ENCODE results near the gene WDFY3.

The WDFY3 gene, protein sequence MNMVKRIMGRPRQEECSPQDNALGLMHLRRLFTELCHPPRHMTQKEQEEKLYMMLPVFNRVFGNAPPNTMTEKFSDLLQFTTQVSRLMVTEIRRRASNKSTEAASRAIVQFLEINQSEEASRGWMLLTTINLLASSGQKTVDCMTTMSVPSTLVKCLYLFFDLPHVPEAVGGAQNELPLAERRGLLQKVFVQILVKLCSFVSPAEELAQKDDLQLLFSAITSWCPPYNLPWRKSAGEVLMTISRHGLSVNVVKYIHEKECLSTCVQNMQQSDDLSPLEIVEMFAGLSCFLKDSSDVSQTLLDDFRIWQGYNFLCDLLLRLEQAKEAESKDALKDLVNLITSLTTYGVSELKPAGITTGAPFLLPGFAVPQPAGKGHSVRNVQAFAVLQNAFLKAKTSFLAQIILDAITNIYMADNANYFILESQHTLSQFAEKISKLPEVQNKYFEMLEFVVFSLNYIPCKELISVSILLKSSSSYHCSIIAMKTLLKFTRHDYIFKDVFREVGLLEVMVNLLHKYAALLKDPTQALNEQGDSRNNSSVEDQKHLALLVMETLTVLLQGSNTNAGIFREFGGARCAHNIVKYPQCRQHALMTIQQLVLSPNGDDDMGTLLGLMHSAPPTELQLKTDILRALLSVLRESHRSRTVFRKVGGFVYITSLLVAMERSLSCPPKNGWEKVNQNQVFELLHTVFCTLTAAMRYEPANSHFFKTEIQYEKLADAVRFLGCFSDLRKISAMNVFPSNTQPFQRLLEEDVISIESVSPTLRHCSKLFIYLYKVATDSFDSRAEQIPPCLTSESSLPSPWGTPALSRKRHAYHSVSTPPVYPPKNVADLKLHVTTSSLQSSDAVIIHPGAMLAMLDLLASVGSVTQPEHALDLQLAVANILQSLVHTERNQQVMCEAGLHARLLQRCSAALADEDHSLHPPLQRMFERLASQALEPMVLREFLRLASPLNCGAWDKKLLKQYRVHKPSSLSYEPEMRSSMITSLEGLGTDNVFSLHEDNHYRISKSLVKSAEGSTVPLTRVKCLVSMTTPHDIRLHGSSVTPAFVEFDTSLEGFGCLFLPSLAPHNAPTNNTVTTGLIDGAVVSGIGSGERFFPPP (N-terminal part only)

DNA sequence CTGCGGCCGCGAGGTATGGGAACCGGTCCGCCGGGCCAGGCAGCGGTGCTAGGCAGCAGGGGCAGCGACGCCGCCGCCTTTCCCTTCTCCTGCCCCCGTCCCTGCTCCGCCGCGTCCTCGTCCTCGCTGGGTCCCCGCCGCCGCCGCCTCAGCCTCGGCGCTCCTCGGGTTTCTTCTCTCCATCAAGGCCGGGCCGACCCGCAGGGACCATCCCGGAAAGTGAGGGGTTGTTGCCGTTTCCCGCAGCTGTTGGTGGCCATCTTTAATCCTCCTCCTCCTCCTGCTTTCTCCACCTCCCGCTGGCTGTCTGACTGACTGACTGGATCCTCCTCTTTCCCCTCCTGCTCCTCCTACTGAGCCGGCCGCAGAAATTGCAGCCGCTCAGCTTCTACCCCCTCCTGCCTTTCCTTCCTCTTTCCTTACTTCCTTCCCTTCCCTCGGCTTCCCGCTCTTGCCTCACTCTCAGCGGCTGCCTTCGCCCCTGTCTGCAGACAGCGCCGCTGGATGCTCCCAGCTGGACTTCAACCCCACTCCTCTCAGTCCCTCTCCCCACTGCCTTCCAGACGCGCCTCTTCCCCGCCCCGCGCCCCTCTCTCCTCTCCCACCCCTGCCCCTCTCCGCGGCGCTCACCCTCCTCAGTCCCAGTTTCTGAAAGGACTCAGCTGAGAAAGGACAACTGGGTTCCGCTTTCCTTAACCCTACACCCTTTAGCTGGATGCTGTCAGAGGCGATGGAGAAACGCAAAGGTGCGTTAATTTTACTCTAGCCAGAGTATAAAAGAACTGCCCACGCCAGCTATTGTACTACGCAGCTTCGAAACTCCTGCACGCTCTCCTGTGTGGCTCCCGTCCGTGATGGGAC, at the start of gene WDFY3:
Gene WDFY3, minus strand, starts transcription at position 309 of the 861 bp plus-strand sequence. CDS start 106,099 bp downstream, outside the sequence.
- Mint-ChIP-seq H3K27ac (no peak within 1 kb of the TSS), H3K27me3 (peaks cover 32% of the 10 kb centered on the region), H3K4me1 (peaks cover 11% of the 10 kb centered on the region), H3K36me3 (no peaks in the 10 kb centered on the region), H3K9me3 (peaks cover 4% of the 10 kb centered on the region), H3K4me3 (peak within 1 kb of the TSS; percentile 81)

DNA sequence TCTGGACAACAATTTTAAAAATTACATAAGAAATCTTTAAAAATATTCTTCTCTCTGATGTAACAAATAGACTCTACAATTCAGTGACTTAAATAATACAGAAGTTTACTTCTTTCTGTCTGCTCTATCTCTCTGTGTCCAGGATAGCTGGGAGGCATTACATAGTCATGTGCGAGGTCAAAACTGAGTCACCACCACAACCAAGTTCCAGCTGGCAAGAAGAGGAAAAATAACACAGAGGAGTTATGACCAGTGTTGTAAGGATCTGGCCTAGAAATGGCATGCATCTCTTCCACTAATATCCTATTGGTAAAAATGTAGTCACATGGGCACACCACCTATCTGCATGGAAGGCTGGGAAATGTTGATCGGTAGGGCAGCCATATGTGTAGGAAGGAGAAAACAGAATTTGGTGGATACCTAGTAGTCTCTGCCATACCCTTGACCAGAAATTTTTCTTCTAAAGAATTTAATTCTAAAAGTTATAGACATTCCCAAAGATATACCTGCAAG, 39.4 kb upstream of the WDFY3 start:
- Mint-ChIP-seq H3K4me1 (no peaks in the 10 kb centered on the region), H3K27ac (no peak overlapping the region), H3K36me3 (no peaks in the 10 kb centered on the region), H3K4me3 (no peak overlapping the region), H3K9me3 (peaks cover 4% of the 10 kb centered on the region), H3K27me3 (no peaks in the 10 kb centered on the region)

DNA sequence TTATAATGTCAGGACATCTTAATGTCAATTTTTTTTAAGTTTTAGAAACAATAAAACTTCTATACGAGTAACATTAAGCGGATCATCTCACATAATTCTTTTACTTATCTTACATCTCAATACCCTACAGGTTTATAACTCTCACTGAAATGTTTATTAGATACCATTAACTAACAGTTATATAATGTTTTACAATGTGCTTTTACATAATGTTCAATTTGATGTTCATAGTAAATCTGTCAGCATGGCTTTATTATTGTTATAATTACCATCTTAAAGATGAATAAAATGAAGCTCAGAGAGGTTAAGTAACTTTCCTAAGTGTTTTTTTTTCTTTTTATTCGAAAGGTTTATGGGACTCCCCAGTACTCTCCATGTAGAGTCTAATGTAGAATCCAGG, 33.9 kb upstream of the WDFY3 start:
- H3K27me3 Mint-ChIP-seq = no peaks in the 10 kb centered on the region
- H3K27ac Mint-ChIP-seq = no peak overlapping the region
- no peaks in the 10 kb centered on the region for H3K36me3 Mint-ChIP-seq
- H3K4me1 Mint-ChIP-seq = no peaks in the 10 kb centered on the region
- no peaks in the 10 kb centered on the region for H3K9me3 Mint-ChIP-seq
- no peak overlapping the region for H3K4me3 Mint-ChIP-seq

DNA sequence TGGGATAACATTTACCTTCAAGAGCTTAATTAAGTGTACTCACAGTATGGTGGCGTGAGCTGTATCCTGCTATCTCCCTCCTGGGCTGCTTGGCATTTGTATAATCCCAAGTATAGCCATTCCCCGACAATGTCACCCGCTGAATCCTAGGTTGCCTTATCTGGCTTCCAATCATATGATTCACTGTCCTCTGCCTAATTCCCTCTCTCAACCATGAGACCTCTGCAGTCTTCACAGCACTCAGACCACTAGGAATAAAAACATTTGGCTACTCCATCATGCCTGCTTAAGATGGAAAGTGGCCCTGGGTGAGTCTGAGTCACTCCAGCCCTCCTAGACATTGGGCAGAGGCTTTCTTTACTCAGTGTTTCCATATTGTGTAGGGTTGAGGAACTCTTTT, 28.9 kb upstream of the WDFY3 start:
- Mint-ChIP-seq H3K4me1 (no peaks in the 10 kb centered on the region), H3K27ac (no peak overlapping the region), H3K36me3 (no peaks in the 10 kb centered on the region), H3K27me3 (no peaks in the 10 kb centered on the region), H3K9me3 (no peaks in the 10 kb centered on the region), H3K4me3 (no peak overlapping the region)

DNA sequence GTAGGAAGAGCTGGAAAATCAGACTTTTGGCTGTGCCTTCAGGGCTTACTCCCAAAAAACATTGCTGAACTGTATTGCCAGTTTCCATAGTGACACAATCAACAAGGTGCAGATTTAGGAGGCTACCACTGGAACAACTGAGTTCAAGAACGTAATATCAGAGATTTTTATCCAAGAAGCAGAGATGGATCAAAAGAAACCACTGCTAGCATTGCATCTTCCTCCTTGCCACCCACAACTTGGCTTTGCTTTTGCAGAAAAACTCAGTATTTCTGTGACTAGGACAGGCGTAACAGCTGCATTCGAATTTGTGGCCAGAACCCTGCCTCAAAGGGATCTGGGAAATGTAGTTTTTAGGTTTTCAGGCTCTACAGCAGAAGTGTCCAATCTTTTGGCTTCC, 27.8 kb upstream of the WDFY3 start:
- Mint-ChIP-seq H3K9me3 (no peaks in the 10 kb centered on the region), H3K27me3 (no peaks in the 10 kb centered on the region), H3K36me3 (no peaks in the 10 kb centered on the region), H3K27ac (no peak overlapping the region), H3K4me1 (no peaks in the 10 kb centered on the region), H3K4me3 (no peak overlapping the region)

DNA sequence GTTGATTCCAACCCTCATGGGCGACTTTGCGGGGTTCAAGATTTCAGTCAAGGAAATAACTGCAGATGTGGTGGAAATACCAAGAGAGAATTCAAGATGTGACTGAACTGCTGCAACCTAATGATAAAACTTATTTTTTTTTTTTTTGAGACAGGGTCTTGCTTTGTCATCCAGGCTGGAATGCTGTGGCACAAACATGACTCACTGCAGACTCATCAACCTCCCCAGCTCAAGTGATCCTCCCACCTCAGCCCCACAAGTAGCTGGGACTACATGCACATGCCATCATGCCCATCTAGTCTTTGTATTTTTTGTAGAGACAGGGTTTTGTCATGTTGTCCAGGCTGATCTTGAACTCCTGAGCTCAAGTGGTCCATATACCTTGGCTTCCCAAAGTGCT, 19.5 kb upstream of the WDFY3 start:
- Mint-ChIP-seq H3K4me3 (no peak overlapping the region), H3K9me3 (no peaks in the 10 kb centered on the region)

DNA sequence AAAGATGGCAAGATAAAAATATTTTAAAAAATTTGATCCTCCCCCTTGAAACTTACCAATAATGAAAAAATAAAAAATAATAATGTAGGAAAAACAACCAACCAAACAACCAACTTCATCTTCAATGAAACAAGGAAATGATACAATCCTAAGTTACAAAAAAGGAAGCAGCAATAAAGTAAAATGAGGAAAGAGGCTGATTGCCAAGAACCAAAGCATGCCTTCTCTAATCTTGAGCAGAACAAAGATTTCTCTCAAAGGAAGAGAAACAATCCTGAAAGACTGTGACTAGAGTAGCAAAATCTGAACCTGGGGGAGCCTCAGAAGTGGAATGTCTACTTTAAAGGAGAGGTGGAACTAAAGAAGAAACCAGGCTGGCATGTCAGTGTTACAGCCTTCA, 10.9 kb upstream of the WDFY3 start:
- Mint-ChIP-seq H3K4me1 (no peaks in the 10 kb centered on the region), H3K36me3 (no peaks in the 10 kb centered on the region), H3K27me3 (peaks cover 1% of the 10 kb centered on the region), H3K27ac (no peak overlapping the region), H3K9me3 (no peaks in the 10 kb centered on the region), H3K4me3 (no peak overlapping the region)

More for the DNA sequence above, 19.5 kb upstream of the WDFY3 start:
- Mint-ChIP-seq H3K36me3 (no peaks in the 10 kb centered on the region), H3K27ac (no peak overlapping the region), H3K4me1 (no peaks in the 10 kb centered on the region), H3K27me3 (no peaks in the 10 kb centered on the region)

DNA sequence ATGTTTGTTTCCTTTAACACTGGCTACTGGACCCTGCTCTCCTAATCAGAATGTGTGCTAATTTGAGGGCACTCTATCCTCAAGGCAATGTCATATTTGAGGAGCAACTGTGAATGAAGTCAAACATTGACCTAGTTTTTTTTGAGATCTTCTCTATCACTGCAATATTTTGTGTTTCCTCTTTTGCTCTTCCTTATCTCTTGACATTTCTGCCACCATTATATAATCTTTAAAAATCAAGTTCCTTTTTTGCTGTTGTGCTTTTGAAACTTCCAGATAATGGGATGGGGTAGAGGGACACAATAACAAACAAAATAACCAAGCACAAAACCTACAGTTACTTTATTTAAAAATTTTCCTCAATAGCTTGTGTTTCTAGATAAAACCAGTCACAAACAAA, 7.4 kb upstream of the WDFY3 start:
- H3K36me3 Mint-ChIP-seq = no peaks in the 10 kb centered on the region
- no peak overlapping the region for H3K27ac Mint-ChIP-seq
- H3K4me3 Mint-ChIP-seq = no peak overlapping the region
- peaks cover 6% of the 10 kb centered on the region for H3K27me3 Mint-ChIP-seq
- H3K9me3 Mint-ChIP-seq = no peaks in the 10 kb centered on the region
- no peaks in the 10 kb centered on the region for H3K4me1 Mint-ChIP-seq

DNA sequence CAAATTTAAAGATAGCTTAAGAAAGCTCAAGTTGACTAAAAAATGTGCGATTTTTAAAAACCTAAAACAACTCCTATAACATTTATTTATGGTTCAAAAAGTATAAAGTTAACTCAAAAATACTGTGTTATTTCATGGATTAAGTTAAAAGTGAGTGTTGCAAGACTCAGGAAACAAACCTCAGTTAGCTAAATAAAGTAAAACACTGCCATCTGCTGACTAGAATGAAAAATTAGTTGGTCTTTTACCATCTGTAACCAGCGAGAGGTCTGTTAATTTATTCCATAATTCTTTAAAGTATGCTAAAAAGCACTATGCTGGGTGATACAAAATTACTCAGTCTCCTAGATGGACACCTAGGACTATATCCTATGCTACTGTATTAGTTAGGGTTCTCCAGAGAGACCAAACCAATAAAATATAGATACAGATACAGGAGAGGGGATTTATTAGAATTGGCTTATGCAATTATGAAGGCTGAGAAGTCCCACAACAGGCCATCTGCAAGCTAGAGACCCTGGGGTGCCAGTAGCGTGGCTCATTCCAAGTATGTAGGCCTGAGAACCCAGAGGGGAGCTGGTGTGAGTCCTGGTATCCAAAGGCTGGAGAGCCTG, 4.9 kb upstream of the WDFY3 start:
- Mint-ChIP-seq H3K4me1 (peaks cover 9% of the 10 kb centered on the region), H3K9me3 (no peaks in the 10 kb centered on the region), H3K27me3 (peaks cover 21% of the 10 kb centered on the region), H3K27ac (no peak overlapping the region), H3K4me3 (no peak overlapping the region), H3K36me3 (no peaks in the 10 kb centered on the region)

DNA sequence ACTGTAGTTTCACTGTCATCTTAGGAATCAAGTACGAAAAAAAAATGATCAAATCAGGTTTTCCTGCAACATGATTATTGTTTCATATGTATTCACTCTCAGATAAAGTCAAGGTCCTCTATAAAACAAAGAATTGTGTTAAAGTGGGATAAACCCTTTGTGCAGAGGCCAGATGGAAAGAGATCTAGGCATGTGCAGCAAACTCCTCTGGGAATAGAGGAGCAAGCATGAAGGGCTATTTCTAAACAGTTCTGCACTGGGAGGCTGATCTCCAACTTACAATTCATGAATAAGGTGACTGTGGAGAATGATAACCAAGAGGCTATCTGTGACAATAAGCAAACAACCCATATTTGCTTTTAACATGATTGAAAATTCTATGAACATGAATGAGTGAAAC, 2.4 kb upstream of the WDFY3 start:
- Mint-ChIP-seq H3K4me1 (peaks cover 11% of the 10 kb centered on the region), H3K27me3 (peaks cover 29% of the 10 kb centered on the region), H3K9me3 (no peaks in the 10 kb centered on the region), H3K4me3 (no peak overlapping the region), H3K36me3 (no peaks in the 10 kb centered on the region), H3K27ac (no peak overlapping the region)

DNA sequence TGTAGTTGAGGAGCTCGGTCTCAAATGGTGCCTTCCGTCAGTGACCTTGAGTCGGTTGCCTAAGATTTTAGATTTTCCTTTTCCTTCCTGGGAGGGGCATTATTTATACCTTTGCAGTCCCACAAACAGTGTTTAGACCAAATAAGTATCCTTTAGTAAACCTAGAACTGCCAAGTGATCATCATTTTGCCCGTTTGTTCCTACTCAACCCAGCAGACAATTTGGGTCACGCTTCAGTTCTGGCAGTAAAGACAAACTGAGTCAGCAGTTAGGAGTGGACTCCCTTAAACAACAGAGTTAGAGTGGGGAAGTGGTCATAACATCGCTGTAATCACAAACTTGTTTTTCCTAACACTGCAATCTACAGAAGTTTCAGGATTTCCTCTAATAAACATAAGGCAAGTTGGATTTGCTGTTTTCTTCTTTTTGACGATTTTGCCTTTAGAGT, 777 bp upstream of the WDFY3 start:
- no peak overlapping the region for H3K27ac Mint-ChIP-seq
- H3K4me3 Mint-ChIP-seq = peak overlapping the region; percentile 81

DNA sequence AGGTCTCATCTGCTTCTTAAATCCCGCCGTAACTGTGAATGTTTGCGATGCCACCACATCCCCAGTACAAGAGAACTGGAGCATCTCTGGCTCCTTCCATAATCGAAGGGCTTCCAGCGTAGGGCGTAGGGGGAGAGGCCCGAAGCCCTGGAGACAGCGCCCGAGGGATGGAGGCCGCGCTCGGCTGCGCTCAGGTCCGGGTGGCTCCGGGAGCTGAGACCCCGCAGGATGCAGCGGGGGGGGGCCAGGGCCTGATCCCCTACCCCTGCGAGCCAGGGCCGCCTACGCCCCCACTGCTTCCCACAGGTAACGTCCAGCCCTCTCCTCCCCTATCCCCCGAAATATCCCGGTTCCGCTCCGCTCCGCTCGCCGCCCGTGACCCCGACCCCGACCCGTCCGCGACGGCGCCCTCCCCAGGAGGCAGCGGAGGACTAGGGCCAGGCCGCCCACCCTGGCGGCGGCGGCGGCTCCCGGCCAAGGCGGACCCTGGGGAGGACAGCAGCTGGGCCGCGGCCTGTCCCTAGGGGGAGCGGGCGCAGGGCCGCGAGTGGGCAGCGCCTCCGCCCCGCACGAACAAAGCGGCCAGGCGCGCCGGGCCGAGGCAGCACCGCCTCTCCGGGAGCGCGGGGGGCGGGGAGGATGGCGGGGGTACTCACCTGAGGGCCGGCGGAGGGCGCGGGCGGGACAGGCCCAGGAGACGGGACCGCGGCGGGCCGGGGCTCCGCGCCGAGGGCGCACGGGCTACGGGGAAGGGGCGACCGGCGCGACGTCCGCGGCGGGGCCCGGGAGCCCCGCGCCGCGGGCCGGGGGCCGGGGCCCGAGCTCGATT, 723 bp downstream of the WDFY3 start:
- Mint-ChIP-seq H3K27ac (no peak overlapping the region), H3K27me3 (peaks cover 32% of the 10 kb centered on the region), H3K4me3 (peak overlapping the region; percentile 58), H3K4me1 (peaks cover 11% of the 10 kb centered on the region), H3K36me3 (no peaks in the 10 kb centered on the region), H3K9me3 (peaks cover 4% of the 10 kb centered on the region)

More for the DNA sequence above, 777 bp upstream of the WDFY3 start:
- no peaks in the 10 kb centered on the region for H3K36me3 Mint-ChIP-seq
- H3K27me3 Mint-ChIP-seq = peaks cover 30% of the 10 kb centered on the region
- peaks cover under 1% of the 10 kb centered on the region for H3K9me3 Mint-ChIP-seq
- H3K4me1 Mint-ChIP-seq = peaks cover 11% of the 10 kb centered on the region

DNA sequence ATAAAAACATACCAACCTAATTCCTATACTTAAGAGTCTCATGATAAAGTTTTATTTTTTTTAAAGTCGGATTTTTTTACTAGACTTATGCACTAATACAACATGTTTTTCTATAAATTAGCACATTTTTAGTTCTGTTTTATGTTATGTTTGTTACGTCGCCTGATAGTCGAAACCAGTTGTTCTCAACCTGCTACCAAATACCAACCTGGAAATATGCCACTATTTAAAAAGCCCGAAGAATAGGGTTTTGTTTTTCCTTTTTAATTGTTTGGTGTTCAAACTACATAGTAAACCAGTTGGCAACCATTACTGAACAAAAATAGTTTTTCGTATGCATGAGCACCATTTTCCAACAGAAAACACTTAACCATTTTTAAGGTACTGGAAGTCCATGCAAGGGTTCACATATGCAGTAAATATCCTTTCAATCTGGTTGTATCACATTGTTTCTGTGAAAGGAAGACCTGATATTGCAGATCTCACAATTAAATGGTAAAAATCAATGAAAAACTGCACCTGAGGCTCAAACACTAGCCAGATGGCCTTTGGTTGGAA, 1.4 kb downstream of the WDFY3 start:
- Mint-ChIP-seq H3K4me3 (peak overlapping the region; percentile 58), H3K36me3 (no peaks in the 10 kb centered on the region), H3K9me3 (peaks cover 4% of the 10 kb centered on the region), H3K27me3 (peaks cover 32% of the 10 kb centered on the region), H3K4me1 (peaks cover 11% of the 10 kb centered on the region), H3K27ac (no peak overlapping the region)
